ENCODE measurements around the gene YBX1.
"Not testable (repeated sequence)": the region's sequence is repeated elsewhere in the genome, so short reads cannot be mapped to it uniquely, and the experiment has no call there.

Gene YBX1

DNA sequence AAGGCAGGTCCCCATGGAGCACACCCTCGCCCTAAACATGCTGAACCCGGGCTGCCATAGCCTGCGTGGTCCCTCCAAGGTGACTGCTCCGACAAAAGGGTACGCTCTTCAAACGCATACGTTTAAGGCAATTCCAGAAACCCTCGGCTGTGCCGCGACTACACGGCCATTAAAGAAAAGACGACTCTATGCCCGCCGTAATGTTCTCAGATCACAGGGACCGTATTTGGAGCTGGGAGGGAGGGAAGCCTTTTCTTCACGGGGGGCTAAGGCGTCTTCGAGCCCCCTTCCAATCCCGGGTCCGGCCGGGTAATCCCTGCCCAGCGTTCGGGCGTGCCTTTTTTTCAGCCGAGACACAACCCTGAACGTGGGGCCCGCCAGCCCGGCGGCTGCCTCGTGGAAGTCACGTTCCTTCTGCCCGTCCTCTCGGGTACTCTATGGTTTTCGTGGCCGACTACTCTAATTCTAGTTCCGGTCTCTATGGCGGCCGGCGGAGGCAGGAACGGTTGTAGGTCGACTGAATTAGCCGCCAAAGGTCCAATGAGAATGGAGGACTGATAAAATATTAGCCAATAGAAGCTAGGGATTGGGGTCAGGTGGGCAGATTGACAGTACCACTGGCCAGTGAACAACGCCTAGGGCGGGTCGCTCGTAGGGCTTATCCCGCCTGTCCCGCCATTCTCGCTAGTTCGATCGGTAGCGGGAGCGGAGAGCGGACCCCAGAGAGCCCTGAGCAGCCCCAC, at the start of gene YBX1:
YBX1 (plus strand) TSS at position 678 of the 743 bp plus-strand sequence. CDS start 148 bp downstream, outside the sequence.
- DNase-seq (ENCODE audit: low read depth), result peak; percentile 98

GRCh38 chr1:42639116-42639515, 43.1 kb upstream of the YBX1 start:
- DNase-seq (ENCODE audit: low read depth), result no peak

GRCh38 chr1:42646056-42646455, 36.2 kb upstream of the YBX1 start:
- DNase-seq (ENCODE audit: low read depth), result no peak

DNA sequence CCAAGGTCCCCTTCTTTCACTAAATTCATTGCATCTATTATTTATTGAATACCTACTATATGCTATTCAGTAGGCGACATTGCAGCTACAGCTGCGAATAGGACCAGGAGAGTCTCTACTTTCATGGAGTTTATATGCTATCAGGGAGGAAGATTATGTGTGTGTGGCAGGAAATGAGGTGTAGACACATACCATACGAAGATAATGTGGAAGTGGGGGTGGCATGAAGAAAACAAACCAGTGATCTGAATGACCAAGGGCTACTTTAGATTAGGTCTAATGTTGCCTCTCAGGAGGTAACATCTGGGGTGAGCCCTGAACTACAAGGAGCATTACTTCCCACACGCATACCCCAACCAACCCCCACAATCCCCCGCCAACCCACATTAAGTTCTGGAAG, 25.0 kb upstream of the YBX1 start:
- no peak for DNase-seq (ENCODE audit: low read depth)

- DNase-seq (ENCODE audit: low read depth), result peak; percentile 91
Observed at GRCh38 chr1:42657981-42658876, 24.0 kb upstream of the YBX1 start, which contains the start of gene PPIH. Gene PPIH, plus strand, starts transcription at chr1:42658423. Its CDS starts 24 bp downstream, at chr1:42658447.

GRCh38 chr1:42658877-42659337, 23.3 kb upstream of the YBX1 start:
- no peak for DNase-seq (ENCODE audit: low read depth)

GRCh38 chr1:42660907-42661500, 21.2 kb upstream of the YBX1 start:
- no peak for DNase-seq (ENCODE audit: low read depth)

DNA sequence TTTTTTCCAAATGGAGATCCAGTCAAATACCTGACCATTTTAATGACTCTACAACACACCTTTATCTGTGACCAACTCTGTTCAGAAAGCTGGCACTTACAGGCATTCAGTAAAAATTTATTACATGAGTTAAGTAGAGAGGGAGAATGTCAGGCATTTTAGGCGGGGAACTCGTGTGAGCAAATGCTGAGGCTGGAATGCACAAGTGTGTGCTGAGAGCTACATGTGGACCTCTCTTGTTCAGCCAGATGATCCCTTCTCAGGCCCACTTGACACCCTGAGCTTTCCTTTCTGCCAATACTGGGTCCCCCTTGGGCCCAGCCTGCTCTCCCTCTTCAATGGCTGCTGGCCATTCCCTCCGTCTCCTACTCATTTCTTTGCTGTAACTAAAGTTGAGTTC, 12.3 kb upstream of the YBX1 start:
- DNase-seq (ENCODE audit: low read depth), result no peak

DNA sequence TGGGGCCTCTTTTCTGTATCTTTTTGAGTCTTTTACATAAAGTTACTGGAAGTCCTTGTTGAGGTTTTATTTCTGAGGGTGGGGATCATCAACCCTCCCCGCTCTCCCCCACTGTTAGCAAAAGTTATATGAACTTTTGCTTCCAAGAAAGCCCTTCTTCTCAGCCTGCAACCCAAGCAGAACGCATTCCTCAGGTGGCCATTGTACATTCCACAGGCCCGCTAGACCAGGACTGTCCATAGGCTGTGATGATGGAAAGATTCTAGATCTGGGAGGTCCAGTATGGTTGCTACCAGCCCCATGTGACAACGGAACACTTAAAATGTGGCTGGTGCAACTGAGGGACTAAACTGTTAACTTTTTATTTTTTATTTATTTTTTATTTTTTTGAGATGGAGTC, 11.8 kb upstream of the YBX1 start:
- no peak for DNase-seq (ENCODE audit: low read depth)

- no peak for DNase-seq (ENCODE audit: low read depth)
Observed at GRCh38 chr1:42674214-42674613, 8.0 kb upstream of the YBX1 start.

- no peak for DNase-seq (ENCODE audit: low read depth)
Observed at GRCh38 chr1:42674682-42675081, 7.5 kb upstream of the YBX1 start.

- DNase-seq (ENCODE audit: low read depth), result no peak
Observed at GRCh38 chr1:42675467-42675866, 6.8 kb upstream of the YBX1 start.

GRCh38 chr1:42676534-42677087, 5.6 kb upstream of the YBX1 start:
- DNase-seq (ENCODE audit: low read depth), result no peak

GRCh38 chr1:42679364-42679983, 2.7 kb upstream of the YBX1 start:
- no peak for DNase-seq (ENCODE audit: low read depth)

DNA sequence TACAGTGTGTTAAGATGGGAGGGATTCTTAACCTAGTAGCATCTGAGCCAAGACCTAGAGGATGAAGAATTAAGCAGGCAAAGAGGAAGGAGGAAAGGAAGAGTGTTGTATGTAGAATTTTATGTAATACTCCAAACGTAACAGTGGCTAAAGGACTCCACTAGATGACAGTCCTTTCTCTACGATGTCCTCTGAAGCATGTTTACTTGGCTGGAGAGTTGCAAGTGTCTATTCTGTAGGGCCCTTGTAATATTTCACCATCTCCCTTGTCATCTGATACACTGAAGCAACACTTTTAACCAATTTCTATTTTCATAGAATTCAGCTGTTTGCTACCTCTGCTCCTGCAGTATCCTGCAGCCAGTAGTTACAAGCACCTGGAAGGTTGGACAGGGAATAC, 2.2 kb upstream of the YBX1 start:
- no peak for DNase-seq (ENCODE audit: low read depth)

GRCh38 chr1:42680921-42681683, 1.1 kb upstream of the YBX1 start:
- DNase-seq (ENCODE audit: low read depth), result no peak

GRCh38 chr1:42682484-42682738, 193 bp downstream of the YBX1 start:
- DNase-seq (ENCODE audit: low read depth), result not testable (repeated sequence)

GRCh38 chr1:42682739-42683531, 717 bp downstream of the YBX1 start:
- peak; percentile 65 for DNase-seq (ENCODE audit: low read depth)

DNA sequence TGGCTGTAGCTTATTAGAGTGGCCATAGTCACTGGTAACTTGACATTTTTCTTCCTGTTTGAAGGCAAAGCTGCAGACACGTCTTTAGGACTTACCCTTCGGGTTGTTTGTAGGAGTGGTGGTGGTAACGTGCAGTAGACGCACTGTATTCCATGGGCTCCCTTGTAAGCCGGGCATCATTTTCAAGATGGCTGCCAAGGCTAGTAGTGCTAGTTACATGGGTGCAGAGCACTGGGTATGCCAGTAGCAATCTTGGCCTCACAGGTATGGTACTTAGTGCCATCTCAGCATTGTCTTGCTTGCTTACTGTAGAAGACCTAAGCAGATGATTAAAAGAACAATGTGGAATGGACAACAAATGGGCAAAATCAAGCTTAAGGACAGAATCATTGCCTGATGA, 1.9 kb downstream of the YBX1 start:
- no peak for DNase-seq (ENCODE audit: low read depth)

DNA sequence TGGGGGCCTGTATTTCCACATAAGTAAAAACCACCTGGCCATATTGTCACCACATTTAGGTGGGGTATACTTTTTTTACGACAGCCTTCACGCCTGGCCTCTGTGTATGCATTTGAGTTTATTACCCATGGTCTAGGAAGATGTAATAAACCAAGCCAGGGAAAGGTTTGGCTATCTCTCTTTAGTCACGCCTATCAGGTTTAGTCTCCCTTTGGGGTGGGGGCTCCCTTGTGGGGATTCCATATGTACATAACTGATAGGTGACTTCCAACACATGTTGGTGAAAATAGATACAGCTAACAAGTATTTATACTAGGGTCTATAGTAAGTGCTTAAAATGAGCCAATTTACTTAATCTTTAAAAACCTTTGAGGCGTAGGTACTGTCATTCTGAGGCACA, 4.2 kb downstream of the YBX1 start:
- peak; percentile 55 for DNase-seq (ENCODE audit: low read depth)

- DNase-seq (ENCODE audit: low read depth), result no peak
Observed at GRCh38 chr1:42689912-42690311, 7.7 kb downstream of the YBX1 start.
